HepG2 (cell line): Measurements from ENCODE around the gene ADRM1. TPM values are rescaled to one million over a fixed set of nuclear protein-coding genes. Genes with fewer than 3 reads are reported as not detected.

Source experiments
- ATAC-seq: fragments of 200-7000 bp; cut with Tn5 transposase; 3 replicates; pipeline ENCODE4 v1.9.1; 2020; ENCODE audit warnings: mild to moderate bottlenecking, moderate library complexity
- BruUV-seq: library from RNA; stranded (reverse); fragments of 400-500 nt; replicated peaks from 2 replicates; lab custom pipeline; 2021; lab: Mats Ljungman, UMichigan
- CTCF ChIA-PET: fragments of 300-600 bp; formaldehyde crosslinking; extraction: SDS; loops from one replicate; lab custom pipeline; 2021; ENCODE audit warnings: low total read pairs, inconsistent platforms, low intra/inter-chr PET ratio; lab: Yijun Ruan, JAX
- POLR2A ChIA-PET: fragments of 350-600 bp; sonication (Branson Sonifier 250); formaldehyde crosslinking; loops from one replicate; lab custom pipeline; 2020; ENCODE audit warnings: antibody characterized with exemption, inconsistent platforms; lab: Yijun Ruan, JAX
- DNase-seq: peaks from one replicate; pipeline ENCODE4 v3.0.0-alpha.2; 2015; ENCODE audit warnings: low spot score
- FAIRE-seq: peaks from 3 replicates; lab custom pipeline; 2011; peaks lifted over from hg19 to GRCh38; lab: Jason Lieb, UNC
- H2AFZ ChIP-seq: one replicate; pipeline ENCODE4 v1.6.1; 2011; ENCODE audit warnings: low read length, inconsistent platforms
- H3K27ac ChIP-seq: fragments of 300-600 bp; 3 replicates; pipeline ENCODE4 v1.8.0; 2011; ENCODE audit warnings: mixed run types, mild to moderate bottlenecking, mixed read lengths, low read length, inconsistent platforms; ENCODE audit not compliant: insufficient read depth; ENCODE audit errors: extremely low read length
- H3K27me3 ChIP-seq, 2 experiments: fragments of 200-600 bp in 1 of 2; 2 replicates in 1 of 2; 3 replicates in 1 of 2; pipeline versions ENCODE4 v1.6.0 to v1.8.0; 2011; ENCODE audit warnings: low read length in 2 of 2, mild to moderate bottlenecking in 2 of 2, moderate library complexity in 2 of 2, inconsistent platforms in 1 of 2; ENCODE audit not compliant: insufficient read depth in 2 of 2, control insufficient read depth in 1 of 2
- H3K36me3 ChIP-seq, 2 experiments: fragments of 200-600 bp in 1 of 2; replicated peaks in 1 of 2; 2 replicates in 1 of 2; 3 replicates in 1 of 2; pipeline versions ENCODE4 v1.5.1 to v1.8.0; 2011; ENCODE audit warnings: low read length in 2 of 2, inconsistent platforms in 1 of 2; ENCODE audit not compliant: insufficient read depth in 2 of 2, control insufficient read depth in 1 of 2
- H3K4me1 ChIP-seq: 2 replicates; pipeline ENCODE4 v1.5.1; 2012; ENCODE audit warnings: low read length, inconsistent platforms; ENCODE audit not compliant: insufficient read depth
- H3K4me2 ChIP-seq: 2 replicates; pipeline ENCODE4 v1.6.0; 2011; ENCODE audit warnings: low read depth, low read length, inconsistent platforms
- H3K4me3 ChIP-seq, 3 experiments: fragments of 200-600 bp in 1 of 3; sonication (generic), shearing (Covaris generic) in 1 of 3; replicated peaks in 1 of 3; 2 replicates each; pipeline ENCODE4 v1.5.1; 2011 to 2016; ENCODE audit warnings: low read length in 3 of 3, inconsistent platforms in 2 of 3, low read depth in 2 of 3, mild to moderate bottlenecking in 2 of 3, control low read depth in 1 of 3, mixed read lengths in 1 of 3; ENCODE audit not compliant: insufficient read depth in 1 of 3
- H3K79me2 ChIP-seq: one replicate; pipeline ENCODE4 v1.6.1; 2011; ENCODE audit warnings: low read length, inconsistent platforms; ENCODE audit not compliant: insufficient read depth
- H3K9ac ChIP-seq: 2 replicates; pipeline ENCODE4 v1.6.0; 2011; ENCODE audit warnings: mild to moderate bottlenecking, low read depth, low read length, inconsistent platforms; ENCODE audit not compliant: insufficient read depth
- H3K9me3 ChIP-seq: 2 replicates; pipeline ENCODE4 v1.5.1; 2012; ENCODE audit warnings: mild to moderate bottlenecking, low read length
- H4K20me1 ChIP-seq: 2 replicates; pipeline ENCODE4 v1.6.0; 2011; ENCODE audit warnings: inconsistent platforms, mild to moderate bottlenecking, low read length, moderate library complexity; ENCODE audit not compliant: insufficient read depth
- AGO2 ChIP-seq: fragments of 200-400 bp; formaldehyde crosslinking; optimal IDR thresholded peaks from 2 replicates; pipeline ENCODE3; 2017; ENCODE audit warnings: mild to moderate bottlenecking, low read depth, low read length, moderate library complexity
- HDAC2 ChIP-seq: sonication (generic); formaldehyde crosslinking; IDR thresholded peaks from 2 replicates; pipeline ENCODE4 v1.4.0; 2020; ENCODE audit warnings: missing genetic modification reagents
- HMG20B ChIP-seq: conservative IDR thresholded peaks from 2 replicates; pipeline ENCODE4 v1.6.1; 2016; ENCODE audit warnings: missing genetic modification reagents, missing compliant biosample characterization
- HNRNPL ChIP-seq: fragments of 200-400 bp; formaldehyde crosslinking; IDR thresholded peaks from 2 replicates; pipeline ENCODE4 v1.6.1; 2017; ENCODE audit warnings: mild to moderate bottlenecking, low read depth, low read length
- SRSF9 ChIP-seq: fragments of 200-400 bp; formaldehyde crosslinking; IDR thresholded peaks from 2 replicates; pipeline ENCODE4 v1.6.1; 2018; ENCODE audit warnings: borderline replicate concordance, mild to moderate bottlenecking, low read depth, low read length; ENCODE audit not compliant: insufficient read depth, poor library complexity, severe bottlenecking
- SYNCRIP ChIP-seq: fragments of 200-400 bp; formaldehyde crosslinking; IDR thresholded peaks from 2 replicates; pipeline ENCODE4 v1.6.1; 2018; ENCODE audit warnings: mild to moderate bottlenecking, low read depth, low read length; ENCODE audit not compliant: insufficient read depth
- ZHX2 ChIP-seq, 2 experiments: sonication (generic) in 1 of 2; formaldehyde crosslinking in 1 of 2; IDR thresholded peaks; 2 replicates each; pipeline versions ENCODE4 v1.6.1 to v1.9.0; 2014 to 2022; ENCODE audit warnings: antibody characterized with exemption in 1 of 2, borderline replicate concordance in 1 of 2, inconsistent platforms in 1 of 2, low read depth in 1 of 2, missing genetic modification reagents in 1 of 2
- ZNF124 ChIP-seq: sonication (generic); formaldehyde crosslinking; IDR thresholded peaks from 2 replicates; pipeline ENCODE4 v1.4.0; 2020; ENCODE audit warnings: missing genetic modification reagents
- ZNF468 ChIP-seq: sonication (generic); formaldehyde crosslinking; IDR thresholded peaks from 2 replicates; pipeline ENCODE4 v1.8.0; 2022; ENCODE audit warnings: mild to moderate bottlenecking, moderate library complexity, missing genetic modification reagents
- ZNF530 ChIP-seq: sonication (generic); formaldehyde crosslinking; IDR thresholded peaks from 2 replicates; pipeline ENCODE4 v1.5.0; 2020; ENCODE audit warnings: low read depth, mild to moderate bottlenecking, missing genetic modification reagents
- WGBS: methylation state at CpG from one replicate; pipeline ENCODE4 v1.1.6; 2017; ENCODE audit warnings: low lambda C conversion rate; 5-methylcytosine and 5-hydroxymethylcytosine counted together
- in situ Hi-C: cut with HindIII; loops from 2 replicates; pipeline ENCODE4 v1.10.0; 2017; ENCODE audit warnings: low pct_unique_long_range_greater_than_20kb; ENCODE audit not compliant: extremely low pct_ligation_motif_present
- intact Hi-C: fragments of 100-400 bp; cut with micrococcal nuclease; formaldehyde crosslinking; loops from one replicate; pipeline ENCODE4 v1.10.0; 2022; ENCODE audit not compliant: unreplicated experiment
- polyA plus RNA-seq, 8 experiments: library from polyadenylated mRNA; depleted of rRNA in 3 of 8; stranded (reverse) in 7 of 8; unstranded in 1 of 8; fragments of >200 nt; fragmentation: Illumina TruSeq in 4 of 8; extraction: Trizol in 4 of 8; gene quantifications; 2 replicates each; pipeline versions ENCODE4 v1.2.1 to v1.2.3, GENCODE V29; 2011 to 2016; ENCODE audit warnings: low read depth in 4 of 8, missing spikeins in 1 of 8, mixed read lengths in 1 of 8; ENCODE audit not compliant: insufficient read depth in 1 of 8
- total RNA-seq, 5 experiments: library from RNA; depleted of rRNA; stranded (reverse); fragments of >200 nt; fragmentation: Illumina TruSeq; extraction: Trizol; gene quantifications; 2 replicates each; pipeline ENCODE4 v1.2.3, GENCODE V29; 2016; ENCODE audit warnings: low read depth in 1 of 5
- TF ChIP-seq, protein P1 (sequence below): sonication (generic); formaldehyde crosslinking; IDR thresholded peaks from 2 replicates; pipeline ENCODE4 v1.4.0; 2020; ENCODE audit warnings: missing genetic modification reagents

The ADRM1 gene
- total and polyA plus RNA-seq, 2 of the 13 experiments (the other 11 are each of a cell fraction or from before 2014, with no cell fraction given): 92.9 to 154 TPM

GRCh38 chr20:62313460-62314338 is 10.9 kb downstream of the ADRM1 start:
- Histone ChIP-seq H4K20me1 (no peaks in the 10 kb centered on the region; the same call in 1 of the 2 replicates), H3K4me1 (no peaks in the 10 kb centered on the region)

More at GRCh38 chr20:62313460-62314338, 10.9 kb downstream of the ADRM1 start:
- WGBS: 98% methylated on average over 55 of the region's 55 CpGs
- no TSS peak for BruUV-seq
- Histone ChIP-seq H3K79me2 (no peaks in the 10 kb centered on the region), H3K27ac (no peak overlapping the region), H3K27me3 (no peaks in the 10 kb centered on the region), H3K36me3 (peaks cover 59 to 84% of the 10 kb centered on the region in 2 experiments), H3K4me3 (no peak overlapping the region), H2AFZ (no peak overlapping the region), H3K4me2 (no peak overlapping the region), H3K9me3 (no peaks in the 10 kb centered on the region), H3K9ac (no peak overlapping the region)
- TF ChIP-seq SYNCRIP: no peak
- peak; percentile 100 for TF ChIP-seq HNRNPL
- peak; percentile 63 for TF ChIP-seq AGO2
- no peak for TF ChIP-seq HMG20B (CRISPR knock-in tag)
- TF ChIP-seq HDAC2: no peak
- no peak for TF ChIP-seq ZHX2 (IDR thresholded peaks at IDR 0.05; ENCODE audit: low read depth)
- TF ChIP-seq ZHX2 (CRISPR knock-in tag; IDR thresholded peaks at IDR 0.05; ENCODE audit: borderline replicate concordance): no peak
- TF ChIP-seq ZNF530 (CRISPR knock-in tag): no peak
- no peak for TF ChIP-seq SRSF9
- TF ChIP-seq, protein P1, sequence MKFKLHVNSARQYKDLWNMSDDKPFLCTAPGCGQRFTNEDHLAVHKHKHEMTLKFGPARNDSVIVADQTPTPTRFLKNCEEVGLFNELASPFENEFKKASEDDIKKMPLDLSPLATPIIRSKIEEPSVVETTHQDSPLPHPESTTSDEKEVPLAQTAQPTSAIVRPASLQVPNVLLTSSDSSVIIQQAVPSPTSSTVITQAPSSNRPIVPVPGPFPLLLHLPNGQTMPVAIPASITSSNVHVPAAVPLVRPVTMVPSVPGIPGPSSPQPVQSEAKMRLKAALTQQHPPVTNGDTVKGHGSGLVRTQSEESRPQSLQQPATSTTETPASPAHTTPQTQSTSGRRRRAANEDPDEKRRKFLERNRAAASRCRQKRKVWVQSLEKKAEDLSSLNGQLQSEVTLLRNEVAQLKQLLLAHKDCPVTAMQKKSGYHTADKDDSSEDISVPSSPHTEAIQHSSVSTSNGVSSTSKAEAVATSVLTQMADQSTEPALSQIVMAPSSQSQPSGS (CRISPR knock-in tag): no peak
- no peak for TF ChIP-seq ZNF468 (CRISPR knock-in tag)
- TF ChIP-seq ZNF124: no peak
- ATAC-seq: no peak
- no peak for FAIRE-seq
- DNase-seq: no peak
- ChIA-PET POLR2A (interaction anchor here (1.3 kb wide), 1 partner anchor 10 kb away, joined by 6 read pairs; no protein-coding TSS in a partner anchor), CTCF (no interaction called here)
- intact Hi-C loops: no loop called here
- in situ Hi-C loops: no loop called here
